ENCODE data around the gene RALGPS1.

GRCh38 chr9:126953041-126953809 lies 38.6 kb downstream of the RALGPS1 start:
- TF ChIP-seq CTCF (IDR thresholded peaks at IDR 0.05) (no peak), SP1 (CRISPR knock-in tag; conservative IDR thresholded peaks at IDR 0.05) (no peak), STAT6 (CRISPR knock-in tag; conservative IDR thresholded peaks at IDR 0.05; ENCODE audit: low read depth) (no peak), E2F5 (CRISPR knock-in tag; IDR thresholded peaks at IDR 0.05) (no peak), PRDM15 (CRISPR knock-in tag; IDR thresholded peaks at IDR 0.05) (no peak), HMGXB4 (CRISPR knock-in tag; IDR thresholded peaks at IDR 0.05) (no peak), FOXP4 (CRISPR knock-in tag; IDR thresholded peaks at IDR 0.05) (no peak), ATF1 (CRISPR knock-in tag; IDR thresholded peaks at IDR 0.05) (no peak), E2F4 (CRISPR knock-in tag; IDR thresholded peaks at IDR 0.05; ENCODE audit: borderline replicate concordance, low read depth) (no peak), USF1 (CRISPR knock-in tag; IDR thresholded peaks at IDR 0.05) (no peak), ETV6 (CRISPR knock-in tag; IDR thresholded peaks at IDR 0.05) (no peak), ZNF232 (CRISPR knock-in tag; IDR thresholded peaks at IDR 0.05) (no peak)
